Muscle of leg (tissue), 11 donors: ENCODE data around the gene SERGEF. TPM values are rescaled to one million over a fixed set of nuclear protein-coding genes. Genes with fewer than 3 reads are reported as not detected.
A peak's percentile ranks its signal among the peaks of the same experiment; 100 is the strongest.

ENCODE experiments used
- DNase-seq: peaks from one replicate; pipeline ENCODE4 v3.0.0; 2013
- H3K27ac ChIP-seq: one replicate; pipeline ENCODE4 v1.5.1; 2013; ENCODE audit warnings: mild to moderate bottlenecking, low read length, control low read depth
- H3K27me3 ChIP-seq: one replicate; pipeline ENCODE4 v1.6.1; 2013; ENCODE audit warnings: low read length; ENCODE audit not compliant: control insufficient read depth, insufficient read depth
- H3K36me3 ChIP-seq: one replicate; pipeline ENCODE4 v1.6.1; 2013; ENCODE audit warnings: low read length; ENCODE audit not compliant: control insufficient read depth, insufficient read depth
- H3K4me1 ChIP-seq: one replicate; pipeline ENCODE4 v1.6.1; 2013; ENCODE audit warnings: low read length; ENCODE audit not compliant: control insufficient read depth, insufficient read depth
- H3K4me3 ChIP-seq: one replicate; pipeline ENCODE4 v1.5.1; 2013; ENCODE audit warnings: low read length, control low read depth
- H3K9me3 ChIP-seq: replicated peaks from 2 replicates; pipeline ENCODE4 v1.6.1; 2013; ENCODE audit warnings: low read depth, low read length; ENCODE audit not compliant: control insufficient read depth
- WGBS: methylation state at CpG from one replicate; pipeline ENCODE4 v1.1.5; 2013; ENCODE audit warnings: missing lambda C conversion rate; ENCODE audit not compliant: insufficient coverage; 5-methylcytosine and 5-hydroxymethylcytosine counted together
- polyA plus RNA-seq, 8 donors: library from polyadenylated mRNA; unstranded; fragments of 120-200 nt; gene quantifications; one replicate each; pipeline versions ENCODE4 v1.2.1 to v1.2.3, GENCODE V29; 2013; ENCODE audit warnings: inconsistent platforms in 1 of 8, low replicate concordance in 1 of 8; ENCODE audit not compliant: insufficient read length in 8 of 8, insufficient read depth in 1 of 8
- total RNA-seq: library from RNA; stranded (reverse); fragments of 120-200 nt; gene quantifications from one replicate; pipeline ENCODE4 v1.2.4, GENCODE V29; 2013

The SERGEF gene
- total and polyA plus RNA-seq, 9 donors: 8.8 to 15.7 (median 11.9) TPM

DNA sequence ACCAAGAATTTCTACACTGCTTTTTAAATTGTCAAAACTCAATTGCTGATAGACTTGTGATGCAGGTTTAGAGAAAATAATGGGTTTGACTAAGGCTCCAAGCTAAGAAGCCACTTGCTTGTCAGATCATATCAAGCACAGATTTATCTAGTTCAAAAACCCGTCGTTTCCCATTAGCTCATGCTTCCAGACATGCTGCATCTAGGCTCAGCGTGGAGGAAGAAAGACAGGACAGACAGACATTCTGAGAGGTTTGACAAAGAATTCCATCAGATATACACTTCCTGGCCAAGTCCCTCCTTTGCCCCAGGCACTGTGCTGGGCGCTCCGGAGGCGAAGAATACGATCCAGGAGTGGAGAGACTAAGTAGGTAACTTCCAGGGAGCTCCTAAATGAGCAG is 201.5 kb downstream of the SERGEF start:
- WGBS: 82% methylated on average over 5 of the region's 7 CpGs
- no peak overlapping the region for H3K4me3 ChIP-seq
- H3K36me3 ChIP-seq: no peaks in the 10 kb centered on the region
- DNase-seq: no peak
- H3K27me3 ChIP-seq: no peaks in the 10 kb centered on the region
- H3K9me3 ChIP-seq: no peaks in the 10 kb centered on the region
- H3K27ac ChIP-seq: no peak overlapping the region
- peaks cover 41% of the 10 kb centered on the region for H3K4me1 ChIP-seq

GRCh38 chr11:17810746-17811145 is 202.1 kb downstream of the SERGEF start:
- Histone ChIP-seq H3K27me3 (no peaks in the 10 kb centered on the region), H3K9me3 (no peaks in the 10 kb centered on the region), H3K36me3 (no peaks in the 10 kb centered on the region), H3K4me1 (peaks cover 37% of the 10 kb centered on the region), H3K4me3 (no peak overlapping the region), H3K27ac (no peak overlapping the region)
- WGBS: 31% methylated on average over 3 of the region's 3 CpGs
- peak; percentile 54 for DNase-seq

GRCh38 chr11:17810041-17810440 is 202.8 kb downstream of the SERGEF start:
- no peak for DNase-seq
- Histone ChIP-seq H3K4me3 (no peak overlapping the region), H3K36me3 (no peaks in the 10 kb centered on the region), H3K27ac (no peak overlapping the region), H3K27me3 (no peaks in the 10 kb centered on the region), H3K9me3 (no peaks in the 10 kb centered on the region), H3K4me1 (peaks cover 37% of the 10 kb centered on the region)
- WGBS: 91% methylated on average over 1 of the region's 1 CpG

GRCh38 chr11:17807034-17807433 is 205.8 kb downstream of the SERGEF start:
- no peaks in the 10 kb centered on the region for H3K9me3 ChIP-seq
- H3K4me1 ChIP-seq: peaks cover 21% of the 10 kb centered on the region
- H3K27me3 ChIP-seq: no peaks in the 10 kb centered on the region
- H3K4me3 ChIP-seq: no peak overlapping the region
- H3K27ac ChIP-seq: no peak overlapping the region
- 48% methylated on average over 2 of the region's 4 CpGs for WGBS
- DNase-seq: peak; percentile 23
- H3K36me3 ChIP-seq: no peaks in the 10 kb centered on the region

DNA sequence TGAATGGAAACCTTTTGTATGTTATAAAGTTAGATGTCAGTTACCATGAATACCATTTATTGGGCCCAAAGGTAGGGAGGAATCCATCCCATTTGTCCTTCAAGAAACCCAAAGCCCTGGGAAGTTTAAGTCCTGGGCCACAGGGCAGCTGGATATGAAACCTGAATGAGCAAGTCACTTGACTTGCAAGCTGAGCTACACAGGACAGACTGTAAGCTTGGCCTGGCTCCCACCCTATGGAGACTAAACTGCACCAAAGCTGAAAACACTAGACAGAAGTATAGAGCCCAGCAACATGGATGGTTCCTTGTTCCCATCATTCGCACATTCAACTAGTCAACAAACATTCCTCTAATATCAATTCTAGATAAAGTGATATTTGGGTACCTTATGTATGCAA is 207.0 kb downstream of the SERGEF start:
- H3K27me3 ChIP-seq: no peaks in the 10 kb centered on the region
- H3K4me3 ChIP-seq: no peak overlapping the region
- no CpG with 5 or more reads among the region's 1 CpG for WGBS
- H3K4me1 ChIP-seq: peaks cover 12% of the 10 kb centered on the region
- H3K36me3 ChIP-seq: no peaks in the 10 kb centered on the region
- H3K27ac ChIP-seq: no peak overlapping the region
- no peaks in the 10 kb centered on the region for H3K9me3 ChIP-seq
- DNase-seq: no peak

DNA sequence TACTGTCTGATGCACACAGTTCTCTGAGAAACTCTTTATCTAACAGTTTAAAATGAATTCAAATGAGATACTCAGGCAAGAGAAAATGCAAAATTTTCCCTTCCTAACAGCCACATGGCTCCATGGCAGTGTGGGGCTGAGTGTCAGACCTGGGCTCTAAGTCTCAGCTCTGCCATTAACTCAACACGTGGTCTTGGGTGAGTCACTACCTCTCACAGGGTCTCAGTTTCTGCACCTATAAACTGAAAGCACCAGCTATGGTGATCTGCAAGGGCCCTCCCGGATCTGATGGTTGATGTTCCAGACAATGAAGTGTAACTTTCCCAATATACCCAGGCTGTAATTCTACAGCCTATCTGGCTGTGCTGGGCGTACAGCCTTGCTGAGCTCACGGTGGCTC is 207.8 kb downstream of the SERGEF start:
- DNase-seq: no peak
- no peak overlapping the region for H3K27ac ChIP-seq
- no peak overlapping the region for H3K4me3 ChIP-seq
- no peaks in the 10 kb centered on the region for H3K9me3 ChIP-seq
- H3K27me3 ChIP-seq: no peaks in the 10 kb centered on the region
- WGBS: 80% methylated on average over 3 of the region's 4 CpGs
- H3K36me3 ChIP-seq: no peaks in the 10 kb centered on the region
- peaks cover 8% of the 10 kb centered on the region for H3K4me1 ChIP-seq

DNA sequence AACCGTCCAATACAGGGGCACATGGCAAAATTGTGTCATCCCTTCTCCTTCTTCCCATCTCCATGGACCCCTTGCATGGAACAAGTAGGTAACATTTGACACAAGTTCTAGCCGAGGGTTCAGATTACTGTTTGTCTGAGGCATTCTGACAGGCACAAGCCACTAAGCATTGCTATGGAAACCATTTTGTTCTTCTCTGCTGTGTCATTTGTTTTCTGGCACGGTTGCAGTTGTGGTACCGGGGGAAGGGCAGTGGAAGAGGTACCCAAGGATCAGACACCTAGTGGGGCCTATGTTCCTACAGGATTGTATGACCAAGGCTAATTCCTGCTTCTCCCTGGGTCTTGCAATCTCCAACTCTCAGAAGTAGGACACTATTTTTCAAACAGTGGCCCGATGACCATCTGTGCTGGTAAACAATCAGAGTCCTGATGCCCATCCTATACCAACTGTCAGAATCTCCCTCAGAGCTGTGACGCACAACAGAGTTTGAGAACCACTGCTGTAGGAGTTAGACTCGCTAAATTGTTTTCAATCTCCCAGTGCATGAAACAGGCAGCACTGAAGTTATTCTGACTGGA is 209.0 kb downstream of the SERGEF start:
- H3K4me3 ChIP-seq: no peak overlapping the region
- no peaks in the 10 kb centered on the region for H3K27me3 ChIP-seq
- no peak for DNase-seq
- no peak overlapping the region for H3K27ac ChIP-seq
- peaks cover 12% of the 10 kb centered on the region for H3K4me1 ChIP-seq
- no peaks in the 10 kb centered on the region for H3K36me3 ChIP-seq
- H3K9me3 ChIP-seq: no peaks in the 10 kb centered on the region
- WGBS: 84% methylated on average over 7 of the region's 7 CpGs

DNA sequence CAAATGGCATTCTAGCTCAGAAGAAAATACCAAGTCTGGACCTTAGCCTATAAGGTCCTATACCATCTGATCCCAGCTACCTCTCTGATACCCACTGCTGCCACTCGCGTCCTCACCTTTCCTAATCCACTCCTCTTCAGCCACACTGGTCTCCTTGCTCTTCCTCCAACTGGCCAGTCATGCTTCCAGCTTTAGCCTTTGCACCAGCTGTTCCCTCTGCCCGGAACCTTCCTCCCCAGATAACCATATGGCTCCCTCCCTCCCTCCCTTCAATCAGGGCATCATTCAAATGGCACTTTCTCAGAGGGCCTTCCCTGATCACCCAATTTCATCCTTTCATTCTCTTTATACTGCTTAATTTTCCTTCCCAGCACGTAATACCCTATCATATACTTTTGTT is 210.4 kb downstream of the SERGEF start:
- peaks cover 12% of the 10 kb centered on the region for H3K4me1 ChIP-seq
- H3K9me3 ChIP-seq: no peaks in the 10 kb centered on the region
- 74% methylated on average over 3 of the region's 4 CpGs for WGBS
- H3K27ac ChIP-seq: no peak overlapping the region
- H3K27me3 ChIP-seq: no peaks in the 10 kb centered on the region
- no peaks in the 10 kb centered on the region for H3K36me3 ChIP-seq
- H3K4me3 ChIP-seq: no peak overlapping the region
- DNase-seq: no peak

GRCh38 chr11:17801166-17801565 is 211.7 kb downstream of the SERGEF start:
- no peaks in the 10 kb centered on the region for H3K9me3 ChIP-seq
- H3K4me1 ChIP-seq: peaks cover 4% of the 10 kb centered on the region
- no peaks in the 10 kb centered on the region for H3K36me3 ChIP-seq
- H3K27ac ChIP-seq: no peak overlapping the region
- no peak overlapping the region for H3K4me3 ChIP-seq
- H3K27me3 ChIP-seq: no peaks in the 10 kb centered on the region
- WGBS: no CpG with 5 or more reads among the region's 4 CpGs
- no peak for DNase-seq

DNA sequence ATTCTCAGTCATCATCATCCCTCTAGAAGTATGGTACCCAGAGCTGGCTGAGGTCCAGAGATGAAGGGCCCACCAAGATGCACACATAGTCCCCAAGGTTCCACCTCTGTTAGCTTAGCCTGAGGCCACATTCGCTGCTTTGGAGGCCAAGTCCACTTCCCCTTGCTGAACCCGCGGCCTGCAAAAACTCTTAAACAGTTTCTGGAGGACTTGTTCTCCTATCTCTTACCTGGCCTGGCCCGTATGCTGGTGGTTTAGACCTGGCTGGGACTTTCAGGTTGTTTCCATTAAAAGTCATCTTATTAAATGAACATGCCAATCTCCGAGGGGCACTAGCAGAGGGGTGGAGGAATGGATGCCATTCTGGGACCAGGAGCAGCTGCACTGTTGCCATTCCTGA is 213.7 kb downstream of the SERGEF start:
- Histone ChIP-seq H3K27me3 (no peaks in the 10 kb centered on the region), H3K9me3 (no peaks in the 10 kb centered on the region), H3K4me3 (no peak overlapping the region), H3K36me3 (no peaks in the 10 kb centered on the region), H3K27ac (no peak overlapping the region), H3K4me1 (peaks cover 4% of the 10 kb centered on the region)
- 100% methylated on average over 4 of the region's 5 CpGs for WGBS
- no peak for DNase-seq

- H3K4me3 ChIP-seq: no peak overlapping the region
- DNase-seq: no peak
- H3K36me3 ChIP-seq: no peaks in the 10 kb centered on the region
Measured at GRCh38 chr11:17798716-17799115, 214.1 kb downstream of the SERGEF start.

More at GRCh38 chr11:17798716-17799115, 214.1 kb downstream of the SERGEF start:
- no peak overlapping the region for H3K27ac ChIP-seq
- H3K4me1 ChIP-seq: peaks cover 4% of the 10 kb centered on the region
- H3K27me3 ChIP-seq: no peaks in the 10 kb centered on the region
- no peaks in the 10 kb centered on the region for H3K9me3 ChIP-seq
- 100% methylated on average over 2 of the region's 3 CpGs for WGBS
